Left renal pelvis (tissue), 4 donors: ENCODE measurements around the gene MEF2C. TPM values are rescaled to one million over a fixed set of nuclear protein-coding genes. Genes with fewer than 3 reads are reported as not detected.

Experiments used
- DNase-seq, 4 donors: peaks; one replicate each; pipeline ENCODE4 v3.0.0-alpha.2; 2013; ENCODE audit warnings: low read depth in 4 of 4, low spot score in 3 of 4
- polyA plus RNA-seq, 4 donors: library from polyadenylated mRNA; unstranded; fragments of 120-200 nt; gene quantifications; one replicate each; pipeline ENCODE4 v1.2.1, GENCODE V29; 2013; ENCODE audit not compliant: insufficient read length in 4 of 4

MEF2C gene
- polyA plus RNA-seq, 4 donors: 29.4 to 41.4 (median 37.3) TPM

- DNase-seq: no peak
These were observed 189.7 kb downstream of the MEF2C start for GRCh38 chr5:88693071-88693932.

- no peak for DNase-seq
These were observed 190.8 kb downstream of the MEF2C start for GRCh38 chr5:88691945-88692868.

- no peak for DNase-seq
These were observed 191.8 kb downstream of the MEF2C start for GRCh38 chr5:88691230-88691582.

- no peak for DNase-seq
These were observed 192.4 kb downstream of the MEF2C start for GRCh38 chr5:88690409-88691229.

GRCh38 chr5:88689668-88690408, 193.1 kb downstream of the MEF2C start:
- DNase-seq: no peak

- no peak for DNase-seq
These were observed 193.9 kb downstream of the MEF2C start for GRCh38 chr5:88688984-88689667.

- no peak for DNase-seq
These were observed 194.6 kb downstream of the MEF2C start for GRCh38 chr5:88688156-88688983.

GRCh38 chr5:88687373-88687911, 195.5 kb downstream of the MEF2C start:
- no peak for DNase-seq

- DNase-seq: no peak
These were observed 196.3 kb downstream of the MEF2C start for GRCh38 chr5:88686726-88687125.

- DNase-seq: no peak
These were observed 197.1 kb downstream of the MEF2C start for GRCh38 chr5:88685591-88686541.

GRCh38 chr5:88683506-88684135, 199.4 kb downstream of the MEF2C start:
- DNase-seq: no peak

GRCh38 chr5:88682881-88683361, 200.1 kb downstream of the MEF2C start:
- no peak for DNase-seq

- no peak for DNase-seq
These were observed 200.9 kb downstream of the MEF2C start for GRCh38 chr5:88682131-88682530.

GRCh38 chr5:88681211-88681803, 201.7 kb downstream of the MEF2C start:
- no peak for DNase-seq

GRCh38 chr5:88680253-88681132, 202.5 kb downstream of the MEF2C start:
- DNase-seq: no peak
